Measurements from ENCODE around the gene TBC1D22A. TPM values are rescaled to one million over a fixed set of nuclear protein-coding genes. Genes with fewer than 3 reads are reported as not detected.

The TBC1D22A gene
- total RNA-seq, 4 donors from 2014 or later: 15.6 to 21.7 (median 20.5) TPM

DNA sequence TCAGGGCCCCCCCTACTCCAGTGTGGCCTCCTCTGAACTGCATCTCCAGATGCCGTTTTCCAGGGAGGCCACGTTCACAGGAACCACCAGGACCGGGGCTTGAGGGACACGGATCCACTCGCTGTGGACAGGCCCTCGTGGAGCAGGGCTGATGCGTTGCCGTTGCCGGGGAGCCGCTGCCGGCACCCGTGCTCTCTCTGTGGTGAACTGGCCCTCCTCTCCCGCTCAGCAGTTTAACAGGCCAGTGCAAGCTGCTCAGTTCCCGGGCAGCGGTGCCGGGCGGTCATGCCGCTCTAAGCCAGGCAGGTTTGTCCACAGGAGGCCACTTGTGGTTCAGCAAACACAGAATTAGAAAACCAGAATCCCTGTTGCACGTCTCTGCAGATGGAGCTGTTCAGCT lies 301.6 kb downstream of the TBC1D22A start:
- Histone ChIP-seq H3K36me3 (peaks cover 0 to 60% (median 0%) of the 10 kb centered on the region in 3 donors), H3K27me3 (no peaks in the 10 kb centered on the region), H3K4me3 (no peak overlapping the region), H3K27ac (no peak overlapping the region), H3K4me1 (no peaks in the 10 kb centered on the region), H3K9me3 (no peaks in the 10 kb centered on the region)
- DNase-seq: no peak
- intact Hi-C loops (cut with DNase I): no loop called here
- TF ChIP-seq, protein P1, sequence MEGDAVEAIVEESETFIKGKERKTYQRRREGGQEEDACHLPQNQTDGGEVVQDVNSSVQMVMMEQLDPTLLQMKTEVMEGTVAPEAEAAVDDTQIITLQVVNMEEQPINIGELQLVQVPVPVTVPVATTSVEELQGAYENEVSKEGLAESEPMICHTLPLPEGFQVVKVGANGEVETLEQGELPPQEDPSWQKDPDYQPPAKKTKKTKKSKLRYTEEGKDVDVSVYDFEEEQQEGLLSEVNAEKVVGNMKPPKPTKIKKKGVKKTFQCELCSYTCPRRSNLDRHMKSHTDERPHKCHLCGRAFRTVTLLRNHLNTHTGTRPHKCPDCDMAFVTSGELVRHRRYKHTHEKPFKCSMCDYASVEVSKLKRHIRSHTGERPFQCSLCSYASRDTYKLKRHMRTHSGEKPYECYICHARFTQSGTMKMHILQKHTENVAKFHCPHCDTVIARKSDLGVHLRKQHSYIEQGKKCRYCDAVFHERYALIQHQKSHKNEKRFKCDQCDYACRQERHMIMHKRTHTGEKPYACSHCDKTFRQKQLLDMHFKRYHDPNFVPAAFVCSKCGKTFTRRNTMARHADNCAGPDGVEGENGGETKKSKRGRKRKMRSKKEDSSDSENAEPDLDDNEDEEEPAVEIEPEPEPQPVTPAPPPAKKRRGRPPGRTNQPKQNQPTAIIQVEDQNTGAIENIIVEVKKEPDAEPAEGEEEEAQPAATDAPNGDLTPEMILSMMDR (IDR thresholded peaks at IDR 0.05): no peak
- TF ChIP-seq POLR2A (IDR thresholded peaks at IDR 0.05): no peak
- WGBS, 2 donors: 77 to 97% methylated on average over 6 of the region's 19 CpGs

DNA sequence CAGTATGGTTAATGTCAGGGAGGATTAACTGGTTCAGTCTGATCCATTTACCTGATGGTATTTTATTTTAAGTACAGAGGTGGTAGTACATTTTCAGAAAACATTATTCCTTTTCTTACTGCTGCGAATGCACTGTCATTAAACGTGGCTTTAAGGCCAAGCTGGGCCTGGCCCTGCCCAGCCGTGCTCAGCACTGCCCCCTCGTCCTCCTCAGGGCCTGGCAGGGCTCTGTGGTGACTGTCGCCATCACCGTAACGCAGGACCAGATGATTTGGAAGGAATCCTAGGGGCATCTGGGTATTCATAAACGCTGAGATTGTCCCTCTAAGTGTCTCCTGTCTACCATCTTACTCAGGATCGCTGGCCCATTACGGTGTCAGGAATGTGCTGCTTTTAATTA lies 302.0 kb downstream of the TBC1D22A start:
- no peak overlapping the region for H3K4me3 ChIP-seq
- H3K27me3 ChIP-seq: no peaks in the 10 kb centered on the region
- H3K27ac ChIP-seq: no peak overlapping the region
- TF ChIP-seq POLR2A (IDR thresholded peaks at IDR 0.05): no peak
- TF ChIP-seq, protein P1 (IDR thresholded peaks at IDR 0.05): no peak
- intact Hi-C loops (cut with DNase I): no loop called here
- H3K4me1 ChIP-seq: no peaks in the 10 kb centered on the region
- peaks cover 0 to 56% (median 0%) of the 10 kb centered on the region in 3 donors for H3K36me3 ChIP-seq
- H3K9me3 ChIP-seq: no peaks in the 10 kb centered on the region
- no peak for DNase-seq
- whole genome bisulfite sequencing, 2 donors: 70 to 74% methylated on average over 10 of the region's 10 CpGs

DNA sequence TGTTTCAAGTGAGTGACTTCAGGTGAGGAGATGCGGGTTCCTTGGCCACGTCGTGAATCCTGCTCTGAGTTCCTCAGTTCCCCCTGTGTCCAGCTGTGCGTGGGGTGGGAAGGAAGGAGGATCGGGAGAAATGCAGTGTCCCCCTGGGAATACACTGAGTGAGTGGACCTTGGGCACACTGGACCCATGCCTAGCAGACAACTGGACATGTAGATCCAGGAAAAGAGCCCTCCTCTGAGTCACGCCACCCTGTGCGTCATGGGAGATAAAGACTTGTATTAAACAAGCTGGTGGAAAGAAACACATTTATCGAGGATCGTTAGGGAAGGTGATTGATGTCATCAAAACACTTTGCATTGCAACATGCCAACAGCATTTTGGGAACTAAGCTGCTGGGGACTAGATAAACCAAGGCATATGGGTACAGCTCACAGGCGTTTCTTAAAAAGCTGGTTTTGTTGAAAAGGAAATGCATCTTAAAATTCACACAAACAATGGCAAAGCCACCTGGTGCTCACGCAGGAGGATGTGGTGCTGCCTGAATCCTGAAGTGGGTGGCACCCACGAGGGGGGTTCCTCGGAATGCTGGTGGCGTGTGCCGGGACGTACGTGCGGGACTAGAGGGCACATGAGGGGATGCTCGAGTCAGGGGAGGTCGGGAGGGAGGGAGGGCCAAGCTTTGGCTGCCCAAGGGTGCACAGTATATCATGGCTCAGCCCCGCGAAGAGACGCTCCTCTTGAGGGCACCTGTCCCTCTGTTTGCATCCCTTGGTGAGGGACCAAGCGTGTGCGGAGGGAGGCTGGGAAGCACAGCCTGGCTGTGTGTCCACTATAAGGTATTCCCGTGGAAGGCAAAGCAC lies 303.5 kb downstream of the TBC1D22A start:
- H3K4me1 ChIP-seq: peaks cover 0 to 1% (median 0%) of the 10 kb centered on the region in 3 donors

DNA sequence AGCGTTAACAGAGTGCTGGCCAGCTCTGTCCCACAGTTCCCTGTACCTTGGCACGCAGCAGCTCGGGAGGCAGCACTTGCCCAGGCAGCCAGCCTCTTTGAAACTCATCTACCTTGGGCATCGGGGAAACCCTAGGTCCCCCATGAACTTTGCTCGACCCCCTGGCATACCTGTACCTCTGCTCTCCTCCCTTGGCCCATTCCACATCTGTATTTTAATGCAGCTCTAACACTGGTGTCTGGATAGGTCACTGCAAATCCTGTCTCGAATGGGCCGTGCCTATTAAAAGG lies 304.1 kb downstream of the TBC1D22A start:
- TF ChIP-seq, protein P1 (IDR thresholded peaks at IDR 0.05): no peak
- TF ChIP-seq POLR2A (IDR thresholded peaks at IDR 0.05): no peak
- Histone ChIP-seq H3K4me1 (peaks cover 0 to 7% (median 0%) of the 10 kb centered on the region in 3 donors), H3K9me3 (no peaks in the 10 kb centered on the region), H3K27me3 (no peaks in the 10 kb centered on the region), H3K4me3 (no peak overlapping the region), H3K36me3 (peaks cover 0 to 43% (median 0%) of the 10 kb centered on the region in 3 donors), H3K27ac (no peak overlapping the region)
- WGBS, 2 donors: 96 to 97% methylated on average over 7 of the region's 7 CpGs
- DNase-seq: no peak
- intact Hi-C loops (cut with DNase I): no loop called here

More for the DNA sequence above, 303.5 kb downstream of the TBC1D22A start:
- Histone ChIP-seq H3K9me3 (no peaks in the 10 kb centered on the region), H3K27me3 (no peaks in the 10 kb centered on the region), H3K36me3 (peaks cover 0 to 49% (median 0%) of the 10 kb centered on the region in 3 donors), H3K27ac (no peak overlapping the region), H3K4me3 (no peak overlapping the region)
- WGBS, 2 donors: 86 to 95% methylated on average over 24 to 25 of the region's 26 CpGs
- no peak for DNase-seq
- intact Hi-C loops (cut with DNase I): no loop called here
- TF ChIP-seq POLR2A (IDR thresholded peaks at IDR 0.05): no peak
- TF ChIP-seq, protein P1 (IDR thresholded peaks at IDR 0.05): no peak

DNA sequence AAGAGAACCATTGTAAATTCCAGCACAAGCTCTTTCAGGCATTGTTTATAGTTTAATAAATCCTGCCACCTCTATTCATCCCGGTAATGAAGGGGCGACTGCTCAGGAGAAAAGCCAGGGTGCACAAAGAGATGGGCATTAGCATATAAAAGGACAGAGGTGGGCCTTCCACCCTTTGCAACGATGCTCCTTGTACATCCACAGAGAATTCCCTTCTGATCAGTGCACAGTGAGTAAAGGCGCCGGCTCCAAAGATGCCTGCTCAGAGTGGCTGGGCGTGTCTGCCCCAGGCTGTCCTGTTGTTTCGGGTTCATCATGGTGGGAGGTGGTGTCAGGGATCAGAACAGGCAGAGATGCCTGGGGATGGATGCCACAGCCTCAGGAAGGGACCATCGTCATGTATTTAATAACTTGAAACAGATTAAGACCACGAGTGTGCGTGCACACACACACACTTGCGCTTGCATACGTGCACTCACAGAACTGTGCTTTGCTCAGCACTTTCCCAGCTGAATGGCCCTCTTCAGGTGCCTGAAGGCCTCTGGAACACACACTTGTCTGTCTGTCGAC lies 305.0 kb downstream of the TBC1D22A start:
- Histone ChIP-seq H3K4me3 (no peak overlapping the region), H3K27me3 (no peaks in the 10 kb centered on the region), H3K36me3 (peaks cover 0 to 35% (median 0%) of the 10 kb centered on the region in 3 donors), H3K27ac (no peak overlapping the region), H3K9me3 (no peaks in the 10 kb centered on the region), H3K4me1 (peaks cover 0 to 16% (median 0%) of the 10 kb centered on the region in 3 donors)
- intact Hi-C loops (cut with DNase I): no loop called here
- WGBS, 2 donors: 83 to 86% methylated on average over 6 of the region's 13 CpGs
- no peak for DNase-seq
- no peak for TF ChIP-seq POLR2A (IDR thresholded peaks at IDR 0.05)
- TF ChIP-seq, protein P1 (IDR thresholded peaks at IDR 0.05): no peak
